Mucosa of descending colon (tissue), 3 donors: ENCODE measurements around the gene KCNIP2. TPM values are rescaled to one million over a fixed set of nuclear protein-coding genes. Genes with fewer than 3 reads are reported as not detected.

ENCODE experiments used
- ATAC-seq: fragments of 200-7000 bp; cut with Tn5 transposase; one replicate; pipeline ENCODE4 v1.9.1; 2020; ENCODE audit warnings: mild to moderate bottlenecking, moderate library complexity
- DNase-seq, 3 donors: peaks; one replicate each; pipeline ENCODE4 v3.0.0-alpha.2; 2020
- H3K36me3 ChIP-seq: fragments of 200-600 bp; one replicate; pipeline ENCODE4 v1.8.0; 2021; ENCODE audit warnings: low read depth, mild to moderate bottlenecking
- H3K4me1 ChIP-seq: fragments of 200-600 bp; one replicate; pipeline ENCODE4 v1.8.0; 2021; ENCODE audit warnings: low read depth, mild to moderate bottlenecking
- H3K4me3 ChIP-seq: fragments of 200-600 bp; one replicate; pipeline ENCODE4 v1.8.0; 2021; ENCODE audit warnings: mild to moderate bottlenecking
- H3K9me3 ChIP-seq: fragments of 200-600 bp; one replicate; pipeline ENCODE4 v1.8.0; 2021; ENCODE audit warnings: mild to moderate bottlenecking
- intact Hi-C, 2 donors: fragments of 100-400 bp; cut with DNase I in 1 of 2; cut with micrococcal nuclease in 1 of 2; formaldehyde crosslinking; loops; one replicate each; pipeline versions ENCODE4 v1.11.0 to v1.11.1; 2022; cut with DNase I, micrococcal nuclease
- total RNA-seq, 3 donors: library from RNA; stranded (reverse); fragmentation: NEBNext Ultra II Directional in 2 of 3; extraction: Animal tissue kit (Norgen Biotek cat#: 25700) in 2 of 3; gene quantifications; one replicate each; pipeline versions ENCODE4 v1.2.1 to v1.2.4, GENCODE V29; 2021 to 2023
- TF ChIP-seq, protein P1 (sequence below): fragments of 200-600 bp; IDR thresholded peaks from one replicate; pipeline ENCODE4 v1.8.0; 2022; ENCODE audit warnings: antibody characterized with exemption, mild to moderate bottlenecking
- donor health status: DM: no; HTN: no; CAD: no; lungs with moderate emphysema.
- donor health status: DM: no; HTN: no; CAD: no.
- donor health status: DM: no; HTN: yes; CAD: no.

KCNIP2 gene
- total RNA-seq, 3 donors from 2014 or later = 3.7 to 5.9 (median 4.2) TPM

DNA sequence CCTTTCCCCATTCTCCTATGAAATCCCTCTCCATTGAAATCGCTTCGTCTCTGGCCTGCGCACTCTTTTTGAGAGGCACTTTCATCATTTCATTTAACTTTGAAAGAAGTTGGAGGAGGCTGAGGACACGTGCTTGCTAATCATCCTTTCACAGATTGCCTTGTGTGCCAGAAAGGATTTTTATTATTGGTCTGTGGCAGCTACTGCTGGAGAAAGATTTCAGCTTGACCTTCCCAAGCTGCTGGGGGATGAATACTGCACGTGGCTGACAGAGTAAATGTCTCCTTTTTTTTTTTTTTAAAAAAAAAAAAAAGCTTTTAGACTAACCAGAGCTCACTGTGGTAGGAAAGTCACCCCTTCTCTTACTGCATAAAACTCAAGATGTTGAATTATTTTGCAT is 44.2 kb upstream of the KCNIP2 start:
- intact Hi-C loops = loop anchor here in 1 of 2 donors (10.0 kb wide), 1 partner anchor 127 kb away; no protein-coding TSS in a partner anchor
- no peaks in the 10 kb centered on the region for H3K4me1 ChIP-seq
- TF ChIP-seq, protein P1, sequence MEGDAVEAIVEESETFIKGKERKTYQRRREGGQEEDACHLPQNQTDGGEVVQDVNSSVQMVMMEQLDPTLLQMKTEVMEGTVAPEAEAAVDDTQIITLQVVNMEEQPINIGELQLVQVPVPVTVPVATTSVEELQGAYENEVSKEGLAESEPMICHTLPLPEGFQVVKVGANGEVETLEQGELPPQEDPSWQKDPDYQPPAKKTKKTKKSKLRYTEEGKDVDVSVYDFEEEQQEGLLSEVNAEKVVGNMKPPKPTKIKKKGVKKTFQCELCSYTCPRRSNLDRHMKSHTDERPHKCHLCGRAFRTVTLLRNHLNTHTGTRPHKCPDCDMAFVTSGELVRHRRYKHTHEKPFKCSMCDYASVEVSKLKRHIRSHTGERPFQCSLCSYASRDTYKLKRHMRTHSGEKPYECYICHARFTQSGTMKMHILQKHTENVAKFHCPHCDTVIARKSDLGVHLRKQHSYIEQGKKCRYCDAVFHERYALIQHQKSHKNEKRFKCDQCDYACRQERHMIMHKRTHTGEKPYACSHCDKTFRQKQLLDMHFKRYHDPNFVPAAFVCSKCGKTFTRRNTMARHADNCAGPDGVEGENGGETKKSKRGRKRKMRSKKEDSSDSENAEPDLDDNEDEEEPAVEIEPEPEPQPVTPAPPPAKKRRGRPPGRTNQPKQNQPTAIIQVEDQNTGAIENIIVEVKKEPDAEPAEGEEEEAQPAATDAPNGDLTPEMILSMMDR = no peak
- DNase-seq (no peak), ATAC-seq (no peak)
- no peaks in the 10 kb centered on the region for H3K9me3 ChIP-seq
- no peak overlapping the region for H3K4me3 ChIP-seq
- no peaks in the 10 kb centered on the region for H3K36me3 ChIP-seq

GRCh38 chr10:101886521-101887312 is 43.1 kb upstream of the KCNIP2 start:
- TF ChIP-seq, protein P1 = no peak
- H3K4me3 ChIP-seq = no peak overlapping the region
- DNase-seq = no peak
- intact Hi-C loops = loop anchor here in 1 of 2 donors (10.0 kb wide), 1 partner anchor 128 kb away; no protein-coding TSS in a partner anchor
- H3K4me1 ChIP-seq = no peaks in the 10 kb centered on the region
- no peaks in the 10 kb centered on the region for H3K9me3 ChIP-seq
- no peak for ATAC-seq
- no peaks in the 10 kb centered on the region for H3K36me3 ChIP-seq

DNA sequence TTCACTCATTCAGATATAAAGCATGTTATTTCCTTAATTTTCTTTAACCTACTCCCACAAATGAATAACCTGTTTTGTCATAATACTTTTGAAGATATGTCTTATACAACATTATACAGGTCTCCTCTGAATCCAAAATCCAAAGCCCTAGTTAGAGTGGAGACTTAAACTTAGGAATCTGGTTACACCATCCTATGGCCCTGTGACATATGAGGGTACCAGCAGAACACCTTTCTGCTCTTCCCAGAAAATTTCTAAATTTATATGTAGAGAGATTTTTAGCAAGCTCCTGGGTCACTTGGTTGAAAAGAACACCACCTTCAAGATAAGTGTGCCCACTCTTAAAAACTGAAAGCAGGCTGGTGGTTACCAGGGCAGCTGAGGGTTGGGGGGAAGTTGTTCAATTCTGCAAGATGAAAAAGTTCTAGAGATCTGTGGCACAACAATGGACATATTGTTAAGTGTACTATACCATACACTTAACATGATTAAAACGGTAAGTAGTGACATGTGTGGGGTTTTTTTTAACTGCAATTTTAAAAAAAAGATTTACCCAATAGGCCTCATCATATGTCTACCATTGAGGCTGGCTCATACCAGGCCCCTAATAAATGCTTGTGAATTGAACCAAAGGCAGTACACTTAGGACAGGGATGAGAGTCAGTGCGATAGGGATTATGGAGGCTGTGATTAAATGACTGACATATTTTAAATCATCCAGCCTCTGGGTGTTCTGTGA is 37.6 kb upstream of the KCNIP2 start:
- intact Hi-C loops = loop anchor here in 1 of 2 donors (10.0 kb wide), 1 partner anchor 134 kb away; no protein-coding TSS in a partner anchor
- DNase-seq = no peak
- ATAC-seq = no peak

DNA sequence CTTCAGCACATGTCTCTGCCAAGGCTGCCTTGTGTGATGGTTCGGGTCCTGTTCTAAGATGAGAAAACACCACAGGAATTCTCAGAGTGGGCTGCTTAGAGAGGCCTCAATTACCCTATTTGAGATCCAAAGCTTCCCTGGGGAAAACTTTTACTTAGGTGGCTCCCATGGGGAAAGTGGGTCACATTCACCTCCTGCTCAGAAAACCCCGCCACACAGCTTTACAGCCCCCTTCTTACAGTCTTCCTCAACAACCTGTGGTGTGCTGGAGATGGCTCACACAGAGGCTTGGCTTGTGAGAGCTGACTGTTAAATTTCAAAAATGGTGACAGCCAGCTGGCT is 36.6 kb upstream of the KCNIP2 start:
- H3K36me3 ChIP-seq = no peaks in the 10 kb centered on the region
- intact Hi-C loops = loop anchor here in 1 of 2 donors (10.0 kb wide), 1 partner anchor 135 kb away; no protein-coding TSS in a partner anchor
- TF ChIP-seq, protein P1 = no peak
- H3K4me3 ChIP-seq = no peak overlapping the region
- no peaks in the 10 kb centered on the region for H3K9me3 ChIP-seq
- no peak for ATAC-seq
- H3K4me1 ChIP-seq = no peaks in the 10 kb centered on the region
- DNase-seq = no peak

More for the DNA sequence above, 37.6 kb upstream of the KCNIP2 start:
- Histone ChIP-seq H3K36me3 (no peaks in the 10 kb centered on the region), H3K4me3 (no peak overlapping the region), H3K9me3 (no peaks in the 10 kb centered on the region), H3K4me1 (no peaks in the 10 kb centered on the region)
- TF ChIP-seq, protein P1 = no peak

- TF ChIP-seq, protein P1 = no peak
- no peak for ATAC-seq
- no peaks in the 10 kb centered on the region for H3K9me3 ChIP-seq
- intact Hi-C loops = loop anchor here in 1 of 2 donors (10.0 kb wide), 1 partner anchor 135 kb away; no protein-coding TSS in a partner anchor
- no peaks in the 10 kb centered on the region for H3K36me3 ChIP-seq
- no peaks in the 10 kb centered on the region for H3K4me1 ChIP-seq
- DNase-seq = no peak
- H3K4me3 ChIP-seq = no peak overlapping the region
Measured at GRCh38 chr10:101879456-101880231, 36.0 kb upstream of the KCNIP2 start.
